Stomach (tissue), 9 donors: Measurements from ENCODE around the gene RAP1A. TPM values are rescaled to one million over a fixed set of nuclear protein-coding genes. Genes with fewer than 3 reads are reported as not detected.
A peak's percentile ranks its signal among the peaks of the same experiment; 100 is the strongest.
"Not testable (repeated sequence)": the region's sequence is repeated elsewhere in the genome, so short reads cannot be mapped to it uniquely, and the experiment has no call there.

Experiments
- DNase-seq, 2 donors: peaks; one replicate each; pipeline versions ENCODE4 v3.0.0 to v3.0.0-alpha.2; 2013 to 2019
- H3K27ac ChIP-seq, 5 donors: fragments of 200-600 bp in 4 of 5; sonication (generic) in 4 of 5; one replicate each; pipeline ENCODE4 v1.5.1; 2013 to 2019; ENCODE audit warnings: mild to moderate bottlenecking in 1 of 5, moderate library complexity in 1 of 5
- H3K27me3 ChIP-seq, 3 donors: fragments of 200-600 bp; sonication (generic); one replicate each; pipeline ENCODE4 v1.5.1; 2017 to 2019; ENCODE audit warnings: mixed run types in 1 of 3
- H3K36me3 ChIP-seq, 4 donors: fragments of 200-600 bp; sonication (generic); 1 replicate in 3 of 4; 2 replicates in 1 of 4; pipeline ENCODE4 v1.5.1; 2016 to 2019
- H3K4me1 ChIP-seq, 4 donors: fragments of 200-600 bp; sonication (generic); one replicate each; pipeline ENCODE4 v1.5.1; 2016 to 2019
- H3K4me3 ChIP-seq, 4 donors: fragments of 200-600 bp; sonication (generic) in 3 of 4; one replicate each; pipeline ENCODE4 v1.5.1; 2016 to 2019; ENCODE audit warnings: mild to moderate bottlenecking in 1 of 4
- H3K9me3 ChIP-seq, 4 donors: fragments of 200-600 bp; sonication (generic); one replicate each; pipeline ENCODE4 v1.5.1; 2016 to 2019
- CTCF ChIP-seq, 7 experiments: fragments of 450-650 bp in 4 of 7; fragments of 200-600 bp in 3 of 7; sonication (generic) in 3 of 7; IDR thresholded peaks; one replicate each; pipeline ENCODE4 v1.5.1; 2016 to 2019; ENCODE audit warnings: antibody characterized with exemption in 7 of 7, control low read depth in 2 of 7, mild to moderate bottlenecking in 1 of 7
- EP300 ChIP-seq: sonication (generic); formaldehyde crosslinking; IDR thresholded peaks from one replicate; pipeline ENCODE4 v1.6.1; 2017; ENCODE audit warnings: antibody characterized with exemption
- POLR2A ChIP-seq, 4 donors: fragments of 450-650 bp; IDR thresholded peaks; one replicate each; pipeline ENCODE4 v1.6.1; 2016; ENCODE audit warnings: antibody characterized with exemption in 4 of 4, control low read depth in 2 of 4, mild to moderate bottlenecking in 1 of 4, moderate library complexity in 1 of 4
- POLR2AphosphoS5 ChIP-seq, 3 donors: sonication (generic); formaldehyde crosslinking; IDR thresholded peaks; one replicate each; pipeline ENCODE4 v1.6.1; 2016; ENCODE audit warnings: antibody characterized with exemption in 3 of 3
- WGBS, 5 donors: extraction: QIAGEN DNeasy Blood & Tissue Kit in 3 of 5; methylation state at CpG; one replicate each; pipeline versions ENCODE4 v1.1.5 to v1.1.7; 2013 to 2018; 5-methylcytosine and 5-hydroxymethylcytosine counted together
- intact Hi-C: fragments of 100-400 bp; cut with DNase I; formaldehyde crosslinking; loops from one replicate; pipeline ENCODE4 v1.15.1; 2023; ENCODE audit warnings: low total_unique reads
- polyA plus RNA-seq, 3 donors: library from polyadenylated mRNA; stranded (reverse); fragments of 200-250 nt; gene quantifications; one replicate each; pipeline ENCODE4 v1.2.3, GENCODE V29; 2013
- total RNA-seq, 5 donors: library from RNA; depleted of rRNA; stranded (reverse); fragments of >200 nt; gene quantifications; one replicate each; pipeline versions ENCODE4 v1.1.0 to v1.2.3, GENCODE V29; 2014 to 2016
- donor health status: healthy with polysubstance abuse.
- donor health status: Bipolar disorder and iron deficiency.
- donor health status: healthy.

The RAP1A gene
- total and polyA plus RNA-seq, 8 donors: 20.9 to 175 (median 85.4) TPM

- intact Hi-C loops: no loop called here
- Histone ChIP-seq H3K36me3 (peaks cover 0 to 14% (median 9%) of the 10 kb centered on the region in 4 donors), H3K27me3 (no peaks in the 10 kb centered on the region), H3K4me1 (peaks cover 12 to 68% (median 38%) of the 10 kb centered on the region in 4 donors), H3K9me3 (no peaks in the 10 kb centered on the region), H3K27ac (peak overlapping the region in 3 of 5 donors; percentile 4 to 66 (median 53)), H3K4me3 (no peak overlapping the region)
- TF ChIP-seq POLR2AphosphoS5 (IDR thresholded peaks at IDR 0.05) (no peak), POLR2A (IDR thresholded peaks at IDR 0.05) (no peak), CTCF (IDR thresholded peaks at IDR 0.05) (no peak), EP300 (no peak)
- no peak for DNase-seq
These were observed 52.3 kb downstream of the RAP1A start for GRCh38 chr1:111671852-111672251.

- TF ChIP-seq POLR2AphosphoS5 (IDR thresholded peaks at IDR 0.05): no peak
These were observed 52.7 kb downstream of the RAP1A start for GRCh38 chr1:111672331-111672730.

GRCh38 chr1:111677604-111678003 is 58.0 kb downstream of the RAP1A start:
- Histone ChIP-seq H3K27me3 (no peaks in the 10 kb centered on the region), H3K36me3 (peaks cover 0 to 29% (median 25%) of the 10 kb centered on the region in 4 donors), H3K9me3 (peaks cover 0 to 9% (median 0%) of the 10 kb centered on the region in 4 donors), H3K4me3 (no peak overlapping the region), H3K27ac (peak overlapping the region in 1 of 5 donors; percentile 18), H3K4me1 (peaks cover 0 to 22% (median 12%) of the 10 kb centered on the region in 4 donors)
- intact Hi-C loops: no loop called here
- WGBS, 5 donors: 93 to 99% (median 99%) methylated on average over 6 of the region's 6 CpGs
- TF ChIP-seq EP300 (no peak), CTCF (IDR thresholded peaks at IDR 0.05) (no peak), POLR2A (IDR thresholded peaks at IDR 0.05) (no peak), POLR2AphosphoS5 (IDR thresholded peaks at IDR 0.05) (no peak)
- DNase-seq: no peak

More at GRCh38 chr1:111672331-111672730, 52.7 kb downstream of the RAP1A start:
- no peak for DNase-seq
- Histone ChIP-seq H3K9me3 (no peaks in the 10 kb centered on the region), H3K36me3 (peaks cover 0 to 16% (median 12%) of the 10 kb centered on the region in 4 donors), H3K4me1 (peaks cover 12 to 64% (median 35%) of the 10 kb centered on the region in 4 donors), H3K27ac (peak overlapping the region in 4 of 5 donors; percentile 4 to 66 (median 52)), H3K27me3 (no peaks in the 10 kb centered on the region), H3K4me3 (no peak overlapping the region)
- 72 to 83% (median 75%) methylated on average over 2 of the region's 2 CpGs for WGBS, 5 donors
- intact Hi-C loops: no loop called here

- DNase-seq: no peak
- Histone ChIP-seq H3K27ac (no peak overlapping the region), H3K4me3 (no peak overlapping the region), H3K36me3 (peaks cover 0 to 29% (median 25%) of the 10 kb centered on the region in 4 donors), H3K27me3 (no peaks in the 10 kb centered on the region), H3K9me3 (peaks cover 0 to 15% (median 0%) of the 10 kb centered on the region in 4 donors), H3K4me1 (peaks cover 0 to 15% (median 5%) of the 10 kb centered on the region in 4 donors)
- intact Hi-C loops: no loop called here
- 61 to 82% (median 74%) methylated on average over 2 of the region's 2 CpGs for WGBS, 5 donors
- no peak for TF ChIP-seq POLR2A (IDR thresholded peaks at IDR 0.05)
- TF ChIP-seq CTCF (IDR thresholded peaks at IDR 0.05): no peak
- TF ChIP-seq EP300: no peak
- no peak for TF ChIP-seq POLR2AphosphoS5 (IDR thresholded peaks at IDR 0.05)
These were observed 60.0 kb downstream of the RAP1A start for GRCh38 chr1:111679541-111679940.

- Histone ChIP-seq H3K4me1 (peaks cover 0 to 15% (median 2%) of the 10 kb centered on the region in 4 donors), H3K36me3 (peaks cover 0 to 29% (median 25%) of the 10 kb centered on the region in 4 donors), H3K9me3 (peaks cover 0 to 20% (median 0%) of the 10 kb centered on the region in 4 donors)
- H3K4me3 ChIP-seq, H3K27me3 ChIP-seq, intact Hi-C loops, DNase-seq, H3K27ac ChIP-seq: not testable (repeated sequence)
- 94 to 96% (median 95%) methylated on average over 9 of the region's 9 CpGs for WGBS, 5 donors
These were observed 60.7 kb downstream of the RAP1A start for GRCh38 chr1:111680212-111680800.

- H3K27me3 ChIP-seq, intact Hi-C loops, H3K27ac ChIP-seq, H3K4me3 ChIP-seq, DNase-seq, H3K36me3 ChIP-seq: not testable (repeated sequence)
- 92 to 96% (median 95%) methylated on average over 8 of the region's 8 CpGs for WGBS, 5 donors
- Histone ChIP-seq H3K4me1 (peaks cover 0 to 10% (median 7%) of the 10 kb centered on the region in 4 donors), H3K9me3 (peaks cover 0 to 13% (median 0%) of the 10 kb centered on the region in 4 donors)
These were observed 65.9 kb downstream of the RAP1A start for GRCh38 chr1:111685293-111686153.
